Small intestine (tissue), 7 donors: ENCODE measurements around the gene DCBLD2. TPM values are rescaled to one million over a fixed set of nuclear protein-coding genes. Genes with fewer than 3 reads are reported as not detected.
"Not testable (repeated sequence)": the region's sequence is repeated elsewhere in the genome, so short reads cannot be mapped to it uniquely, and the experiment has no call there.

Source experiments
- DNase-seq, 2 donors: peaks; one replicate each; pipeline versions ENCODE4 v3.0.0 to v3.0.0-alpha.2; 2013
- FAIRE-seq: peaks from 2 replicates; lab custom pipeline; 2012; peaks lifted over from hg19 to GRCh38; lab: Jason Lieb, UNC
- H3K27ac ChIP-seq, 3 donors: one replicate each; pipeline ENCODE4 v1.5.1; 2013; ENCODE audit warnings: low read length in 2 of 3, mild to moderate bottlenecking in 2 of 3, control low read depth in 1 of 3, inconsistent platforms in 1 of 3, low read depth in 1 of 3, moderate library complexity in 1 of 3
- H3K27me3 ChIP-seq, 3 donors: one replicate each; pipeline ENCODE4 v1.6.1; 2013; ENCODE audit warnings: low read length in 3 of 3, inconsistent platforms in 1 of 3; ENCODE audit not compliant: control insufficient read depth in 3 of 3, insufficient read depth in 3 of 3
- H3K36me3 ChIP-seq, 3 donors: one replicate each; pipeline ENCODE4 v1.6.1; 2013; ENCODE audit warnings: low read length in 3 of 3, inconsistent platforms in 1 of 3, low read depth in 1 of 3, mild to moderate bottlenecking in 1 of 3, moderate library complexity in 1 of 3; ENCODE audit not compliant: control insufficient read depth in 3 of 3, insufficient read depth in 2 of 3
- H3K4me1 ChIP-seq, 3 donors: one replicate each; pipeline ENCODE4 v1.6.1; 2013; ENCODE audit warnings: low read length in 2 of 3, inconsistent platforms in 1 of 3, low read depth in 1 of 3, mild to moderate bottlenecking in 1 of 3, moderate library complexity in 1 of 3; ENCODE audit not compliant: control insufficient read depth in 3 of 3, insufficient read depth in 2 of 3
- H3K4me3 ChIP-seq, 3 donors: one replicate each; pipeline ENCODE4 v1.5.1; 2013; ENCODE audit warnings: low read length in 3 of 3, control low read depth in 1 of 3, inconsistent platforms in 1 of 3, low read depth in 1 of 3, mild to moderate bottlenecking in 1 of 3, moderate library complexity in 1 of 3
- H3K9me3 ChIP-seq, 2 donors: one replicate each; pipeline ENCODE4 v1.6.1; 2013; ENCODE audit warnings: low read depth in 1 of 2, low read length in 1 of 2; ENCODE audit not compliant: control insufficient read depth in 2 of 2, insufficient read depth in 1 of 2
- WGBS, 3 donors: extraction: QIAGEN DNeasy Blood & Tissue Kit; methylation state at CpG; one replicate each; pipeline ENCODE4 v1.1.7; 2013; 5-methylcytosine and 5-hydroxymethylcytosine counted together
- polyA plus RNA-seq, 4 donors: library from polyadenylated mRNA; stranded (reverse) in 3 of 4; unstranded in 1 of 4; fragments of 200-250 nt in 3 of 4; fragments of 120-200 nt in 1 of 4; gene quantifications; one replicate each; pipeline versions ENCODE4 v1.2.1 to v1.2.3, GENCODE V29; 2013
- donor health status: healthy with polysubstance abuse.
- donor health status: control.
- donor health status: control.
- donor health status: Bipolar disorder and iron deficiency.
- donor health status: healthy.

The DCBLD2 gene
- polyA plus RNA-seq, 4 donors = 0.22 to 10.0 (median 2.0) TPM

DNA sequence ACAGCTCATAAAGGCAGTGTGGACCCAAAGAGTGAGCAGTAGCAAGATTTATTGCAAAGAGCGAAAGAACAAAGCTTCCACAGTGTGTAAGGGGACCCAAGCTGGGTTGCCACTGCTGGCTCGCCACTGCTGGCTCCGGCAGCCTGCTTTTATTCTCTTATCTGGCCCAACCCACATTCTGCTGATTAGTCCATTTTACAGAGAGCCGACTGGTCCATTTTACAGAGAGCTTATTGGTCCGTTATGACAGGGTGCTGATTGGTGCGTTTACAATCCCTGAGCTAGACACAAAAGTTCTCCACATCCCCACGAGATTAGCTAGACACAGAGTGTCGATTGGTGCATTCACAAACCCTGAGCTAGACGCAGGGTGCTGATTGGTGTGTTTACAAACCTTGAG, 44.2 kb downstream of the DCBLD2 start:
- H3K27me3 ChIP-seq, H3K4me1 ChIP-seq, H3K4me3 ChIP-seq, H3K36me3 ChIP-seq, DNase-seq, H3K27ac ChIP-seq, FAIRE-seq: not testable (repeated sequence)
- 92 to 98% (median 95%) methylated on average over 9 of the region's 9 CpGs for WGBS, 3 donors
- H3K9me3 ChIP-seq = peaks cover 0 to 22% of the 10 kb centered on the region in 2 donors

DNA sequence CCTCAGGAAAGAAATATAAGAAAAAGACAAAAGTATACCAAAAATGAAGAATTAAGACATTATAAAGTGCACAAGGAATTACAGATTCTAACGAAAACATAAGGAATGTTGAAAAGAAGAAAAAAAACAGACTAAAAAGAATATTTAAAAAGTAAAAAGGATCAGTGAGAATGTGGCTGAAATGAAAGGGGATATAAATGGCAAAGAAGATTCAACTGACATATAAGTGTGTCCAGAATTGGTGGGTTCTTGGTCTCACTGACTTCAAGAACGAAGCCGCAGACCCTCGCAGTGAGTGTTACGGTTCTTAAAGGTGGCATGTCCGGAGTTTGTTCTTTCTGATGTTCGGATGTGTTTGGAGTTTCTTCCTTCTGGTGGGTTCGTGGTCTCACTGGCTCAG, 44.8 kb downstream of the DCBLD2 start:
- Histone ChIP-seq H3K4me3 (no peak overlapping the region), H3K4me1 (no peaks in the 10 kb centered on the region), H3K9me3 (peaks cover 0 to 22% of the 10 kb centered on the region in 2 donors), H3K36me3 (peaks cover 0 to 6% (median 0%) of the 10 kb centered on the region in 3 donors), H3K27me3 (no peaks in the 10 kb centered on the region), H3K27ac (no peak overlapping the region)
- FAIRE-seq (no peak), DNase-seq (no peak)
- 91 to 93% (median 92%) methylated on average over 8 of the region's 8 CpGs for WGBS, 3 donors

DNA sequence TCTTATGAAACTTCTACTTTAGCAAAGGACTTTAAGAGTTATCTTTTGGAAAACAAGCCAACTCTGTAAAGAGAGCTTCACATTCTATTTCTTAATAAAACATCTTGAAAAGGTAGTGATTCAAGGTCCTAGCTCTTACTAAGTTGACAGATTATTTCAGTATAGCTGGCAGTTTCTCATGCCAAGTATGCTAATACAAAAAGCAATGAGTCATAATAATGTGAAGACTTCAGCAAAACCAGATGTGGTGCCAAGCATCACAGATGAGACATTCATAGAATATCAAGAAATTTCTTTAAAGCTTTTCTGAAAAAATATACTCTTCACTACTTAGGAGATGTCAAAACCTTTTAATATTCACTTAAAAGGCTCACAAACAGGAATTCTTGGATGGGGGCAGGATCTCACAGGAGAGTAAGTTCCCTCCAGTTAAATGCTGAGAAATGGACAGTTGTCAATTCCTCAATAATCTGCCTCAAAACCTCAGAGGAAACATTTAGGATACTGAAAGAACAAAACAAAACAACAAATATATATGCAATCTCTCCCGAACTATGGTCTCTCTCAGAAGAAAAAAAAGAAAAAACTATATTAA, 45.6 kb downstream of the DCBLD2 start:
- Histone ChIP-seq H3K9me3 (peaks cover 0 to 22% of the 10 kb centered on the region in 2 donors), H3K36me3 (peaks cover 0 to 6% (median 0%) of the 10 kb centered on the region in 3 donors), H3K27ac (no peak overlapping the region), H3K4me1 (no peaks in the 10 kb centered on the region), H3K4me3 (no peak overlapping the region), H3K27me3 (no peaks in the 10 kb centered on the region)
- FAIRE-seq (no peak), DNase-seq (no peak)
- 85 to 96% (median 92%) methylated on average over 1 of the region's 1 CpG for WGBS, 3 donors

DNA sequence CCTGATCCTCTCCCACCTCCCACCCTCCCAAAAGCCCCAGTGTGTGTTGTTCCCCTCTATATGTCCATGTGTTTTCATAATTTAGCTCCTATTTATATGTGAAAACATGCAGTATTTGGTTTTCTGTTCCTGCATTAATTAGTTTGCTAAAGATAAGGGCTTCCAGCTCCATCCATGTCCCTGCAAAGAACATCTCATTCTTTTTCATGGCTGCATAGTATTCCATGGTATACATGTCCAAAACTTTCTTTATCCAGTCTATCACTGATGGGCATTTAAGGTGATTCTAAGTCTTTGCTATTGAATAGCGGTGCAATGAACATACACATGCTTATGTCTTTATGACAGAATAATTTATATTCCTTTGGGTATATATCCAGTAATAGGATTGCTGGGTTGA, 53.4 kb downstream of the DCBLD2 start:
- Histone ChIP-seq H3K36me3 (no peaks in the 10 kb centered on the region), H3K27me3 (no peaks in the 10 kb centered on the region), H3K4me1 (no peaks in the 10 kb centered on the region), H3K4me3 (no peak overlapping the region), H3K9me3 (no peaks in the 10 kb centered on the region), H3K27ac (no peak overlapping the region)
- FAIRE-seq (no peak), DNase-seq (no peak)
- WGBS, 3 donors = 93 to 95% (median 95%) methylated on average over 1 of the region's 1 CpG

DNA sequence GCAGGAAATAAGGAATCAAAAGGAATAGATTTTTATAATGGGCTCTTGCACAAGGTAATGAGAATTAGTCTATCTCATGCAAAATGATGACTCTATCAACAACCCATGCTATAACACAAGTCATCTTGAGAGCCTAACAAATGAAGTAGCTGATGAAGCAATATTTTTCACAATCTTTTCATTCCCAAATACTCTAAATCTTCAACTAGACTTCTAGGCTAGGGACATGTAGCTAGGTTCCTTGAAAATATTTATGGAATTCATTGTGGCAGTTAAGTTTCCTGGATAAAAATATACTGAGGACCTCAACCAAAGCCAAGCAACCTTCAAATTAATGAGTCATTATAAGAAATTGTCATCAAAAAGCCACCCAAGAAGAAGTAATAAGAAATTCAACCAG, 55.4 kb downstream of the DCBLD2 start:
- FAIRE-seq (no peak), DNase-seq (no peak)
- Histone ChIP-seq H3K27ac (no peak overlapping the region), H3K4me1 (no peaks in the 10 kb centered on the region), H3K4me3 (no peak overlapping the region), H3K9me3 (no peaks in the 10 kb centered on the region), H3K27me3 (no peaks in the 10 kb centered on the region), H3K36me3 (no peaks in the 10 kb centered on the region)

DNA sequence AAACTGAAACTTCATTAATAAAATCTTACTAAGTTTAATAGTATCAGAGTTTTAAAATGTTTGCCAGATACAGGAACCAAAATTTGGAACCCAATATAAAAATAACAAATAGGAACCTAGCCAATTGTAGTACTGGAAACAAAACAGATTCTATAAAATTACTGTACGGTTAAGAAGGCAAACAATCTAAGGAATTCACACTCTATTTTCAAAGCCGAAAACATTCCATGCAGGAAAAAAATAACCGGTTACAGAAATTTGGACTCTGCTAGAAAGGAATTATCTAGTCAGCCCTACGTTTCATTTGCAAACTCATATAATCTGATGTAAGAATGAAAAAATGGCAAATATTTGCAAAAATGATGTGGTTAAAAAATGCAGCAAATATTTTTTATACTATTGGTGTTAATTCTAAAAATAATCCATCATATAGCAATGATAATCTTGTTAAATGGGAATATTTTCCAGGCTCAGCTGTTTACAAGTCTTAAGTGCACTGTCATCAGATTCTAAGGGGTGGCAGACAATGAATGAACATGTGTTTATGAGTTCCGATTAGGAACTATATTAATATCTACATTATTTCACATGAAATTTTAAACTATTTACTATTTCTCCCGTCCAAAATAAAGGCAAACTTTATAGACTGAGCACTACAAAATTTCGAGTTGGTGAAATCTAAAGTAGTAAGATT, 58.1 kb downstream of the DCBLD2 start:
- H3K27me3 ChIP-seq = no peaks in the 10 kb centered on the region
- no peaks in the 10 kb centered on the region for H3K4me1 ChIP-seq
- no peak overlapping the region for H3K27ac ChIP-seq
- 64 to 87% (median 84%) methylated on average over 7 of the region's 7 CpGs for WGBS, 3 donors
- DNase-seq (no peak), FAIRE-seq (no peak)
- no peaks in the 10 kb centered on the region for H3K9me3 ChIP-seq
- H3K4me3 ChIP-seq = no peak overlapping the region
- H3K36me3 ChIP-seq = no peaks in the 10 kb centered on the region

DNA sequence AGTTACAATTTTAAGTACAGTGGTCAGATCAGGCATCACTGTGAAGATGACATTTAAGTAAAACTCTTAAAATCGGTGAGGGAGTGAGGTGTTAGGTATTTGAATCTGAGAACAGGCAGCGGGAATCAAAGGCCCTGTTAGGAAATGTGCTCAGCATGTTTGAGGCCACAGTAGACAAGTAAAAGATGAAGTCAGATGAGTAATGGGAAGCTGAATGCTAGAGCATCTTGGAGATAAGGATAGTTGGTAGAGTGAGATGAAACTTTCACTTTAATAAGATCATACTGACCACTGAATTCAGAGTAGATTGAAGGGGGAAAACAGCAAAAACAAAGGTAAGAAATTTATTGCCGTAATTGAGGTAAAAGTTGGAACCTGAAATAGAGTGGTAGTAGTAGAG, 61.6 kb downstream of the DCBLD2 start:
- 89 to 97% (median 92%) methylated on average over 3 of the region's 3 CpGs for WGBS, 3 donors
- DNase-seq (no peak), FAIRE-seq (no peak)
- H3K27me3 ChIP-seq = no peaks in the 10 kb centered on the region
- H3K36me3 ChIP-seq = no peaks in the 10 kb centered on the region
- no peak overlapping the region for H3K4me3 ChIP-seq
- H3K4me1 ChIP-seq = no peaks in the 10 kb centered on the region
- H3K9me3 ChIP-seq = no peaks in the 10 kb centered on the region
- no peak overlapping the region for H3K27ac ChIP-seq

DNA sequence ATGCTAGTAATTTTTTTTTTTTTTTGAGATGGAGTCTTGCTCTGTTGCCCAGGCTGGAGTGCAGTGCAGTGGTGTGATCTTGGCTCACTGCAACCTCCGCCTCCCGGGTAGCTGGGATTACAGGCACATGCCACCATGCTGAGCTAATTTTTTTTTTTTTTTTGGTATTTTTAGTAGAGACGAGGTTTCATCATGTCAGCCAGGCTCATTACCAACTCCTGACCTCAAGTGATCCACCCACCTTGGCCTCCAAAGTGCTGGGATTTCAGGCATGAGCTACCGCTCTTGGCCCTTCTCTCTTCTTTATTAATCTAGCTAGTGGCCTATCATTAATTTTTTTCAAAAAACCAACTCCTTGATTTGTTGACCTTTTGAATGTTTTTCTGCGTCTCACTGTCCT, 70.4 kb downstream of the DCBLD2 start:
- 91 to 97% (median 94%) methylated on average over 5 of the region's 5 CpGs for WGBS, 3 donors
- not testable (repeated sequence) for DNase-seq, H3K4me1 ChIP-seq, H3K36me3 ChIP-seq, H3K4me3 ChIP-seq, FAIRE-seq, H3K27ac ChIP-seq, H3K27me3 ChIP-seq
- H3K9me3 ChIP-seq = peaks cover 3 to 16% of the 10 kb centered on the region in 2 donors
